HG03139 (cell line): ENCODE measurements around the gene TANGO6.

Source experiments
- ATAC-seq: cut with Tn5 transposase; IDR thresholded peaks from one replicate; pipeline ENCODE4 v1.9.1; 2021; ENCODE audit not compliant: unreplicated experiment

TANGO6 gene

DNA sequence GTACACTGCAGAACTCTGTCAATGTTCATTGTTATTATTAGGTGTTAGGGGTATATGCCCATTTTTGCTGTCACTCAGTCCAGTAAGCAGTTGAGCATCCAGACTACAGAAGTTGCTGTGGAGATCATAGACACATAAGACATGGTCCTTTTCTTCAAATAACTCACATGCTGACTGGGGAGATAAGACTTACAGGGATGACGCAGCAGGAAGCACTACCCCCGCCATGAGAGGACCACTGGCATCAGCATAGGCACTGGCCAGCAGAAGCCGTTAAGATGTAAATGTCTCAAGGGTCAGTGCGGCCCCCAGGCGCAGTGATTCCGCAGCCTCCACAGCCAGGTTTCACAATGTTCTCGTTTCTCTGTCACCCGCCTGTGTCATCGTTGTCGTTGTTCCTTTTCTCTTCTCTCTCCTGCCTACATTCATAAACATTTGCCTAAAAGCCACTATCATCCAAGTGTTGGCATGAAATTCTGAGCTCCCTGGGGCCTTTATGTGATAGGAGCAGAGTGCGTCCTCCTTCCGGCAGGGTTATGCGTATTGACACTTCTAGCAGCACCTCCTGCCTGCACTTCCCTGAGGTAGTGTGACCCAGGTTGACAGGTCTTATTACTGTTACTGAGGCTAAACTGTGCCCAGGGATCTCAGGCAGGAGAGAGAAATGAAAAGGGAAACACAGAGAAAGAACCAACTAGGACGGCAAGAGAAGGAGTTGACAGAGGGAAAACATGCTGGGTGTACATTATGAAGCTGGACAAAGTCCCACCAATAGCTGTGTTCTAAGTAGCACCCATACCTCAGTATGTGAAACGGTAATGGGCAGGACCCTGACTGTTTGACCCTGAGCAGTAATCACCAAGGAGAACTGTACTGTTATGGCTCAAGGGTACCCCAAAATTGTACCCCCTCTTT lies 17.9 kb downstream of the TANGO6 start:
- no peak for ATAC-seq

- no peak for ATAC-seq
Observed at GRCh38 chr16:68866933-68867332, 23.6 kb downstream of the TANGO6 start.

GRCh38 chr16:68869492-68870088 lies 26.3 kb downstream of the TANGO6 start:
- ATAC-seq: no peak

- ATAC-seq: no peak
Observed at GRCh38 chr16:68873635-68874471, 30.5 kb downstream of the TANGO6 start.

- no peak for ATAC-seq
Observed at GRCh38 chr16:68875871-68876270, 32.5 kb downstream of the TANGO6 start.

GRCh38 chr16:68883685-68884084 lies 40.4 kb downstream of the TANGO6 start:
- ATAC-seq: no peak

DNA sequence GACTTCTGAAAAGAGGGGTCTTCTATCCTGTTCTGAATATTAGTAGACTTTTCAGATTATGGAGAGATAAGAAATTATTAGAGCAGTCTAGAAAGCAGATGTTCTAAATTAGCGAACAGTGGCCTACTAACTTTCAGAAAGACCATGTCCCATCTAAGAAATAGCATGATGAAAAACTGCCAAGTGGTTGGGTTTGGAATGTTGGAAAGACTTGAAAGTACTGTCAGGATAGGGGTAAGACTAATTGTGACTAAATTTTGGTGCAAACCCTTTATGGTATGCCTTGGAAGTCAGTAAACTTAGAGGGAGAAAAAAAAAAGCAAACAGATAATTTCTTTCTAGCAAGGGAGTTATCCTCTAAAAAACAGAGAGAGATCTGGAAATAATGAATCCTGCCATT lies 41.1 kb downstream of the TANGO6 start:
- ATAC-seq: no peak

DNA sequence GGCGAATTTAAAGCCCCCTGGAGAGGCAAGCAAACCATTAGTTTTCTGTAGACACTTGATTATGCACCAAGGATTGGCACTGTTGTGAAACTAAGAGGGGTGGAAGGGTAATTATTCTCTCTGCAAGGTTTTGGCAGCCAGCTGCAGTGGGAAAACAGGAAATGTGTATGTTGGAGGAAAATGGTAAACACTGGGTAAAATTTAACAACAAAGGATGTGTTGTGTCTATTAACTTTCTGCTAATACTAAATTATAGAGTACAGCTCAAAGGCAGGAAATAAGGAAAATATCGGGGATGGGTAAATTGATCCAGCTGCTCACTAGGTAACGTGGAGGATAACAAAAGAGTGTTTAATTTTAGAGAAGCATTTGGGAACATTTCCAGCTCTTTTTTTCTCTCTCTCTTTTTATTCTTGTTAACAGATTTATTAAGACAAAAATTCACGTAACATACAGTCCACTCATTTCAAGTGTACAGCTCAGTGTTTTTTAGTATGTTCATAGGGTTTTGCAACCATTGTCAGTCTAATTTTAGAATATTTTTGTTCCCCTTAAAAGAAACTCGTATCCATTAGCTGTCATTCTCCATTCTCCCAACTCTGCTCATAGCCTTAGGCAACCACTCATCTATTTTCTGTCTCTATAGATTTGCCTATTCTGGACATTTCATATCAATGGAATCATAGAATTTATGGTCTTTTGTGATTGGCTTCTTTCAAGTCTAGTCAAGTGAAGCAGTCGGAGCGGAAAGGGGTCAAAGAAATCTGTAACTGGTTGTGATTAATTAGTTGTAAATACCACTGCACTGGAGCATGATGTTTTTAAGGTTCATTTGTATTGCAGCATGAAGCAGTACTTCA lies 41.8 kb downstream of the TANGO6 start:
- ATAC-seq: no peak

GRCh38 chr16:68887107-68887506 lies 43.8 kb downstream of the TANGO6 start:
- no peak for ATAC-seq

- ATAC-seq: no peak
Observed at GRCh38 chr16:68889508-68890150, 46.3 kb downstream of the TANGO6 start.

- ATAC-seq: no peak
Observed at GRCh38 chr16:68892214-68892613, 48.9 kb downstream of the TANGO6 start.

- ATAC-seq: no peak
Observed at GRCh38 chr16:68892898-68893297, 49.6 kb downstream of the TANGO6 start.

- no peak for ATAC-seq
Observed at GRCh38 chr16:68893710-68894705, 50.7 kb downstream of the TANGO6 start.

GRCh38 chr16:68894714-68895113 lies 51.4 kb downstream of the TANGO6 start:
- no peak for ATAC-seq

DNA sequence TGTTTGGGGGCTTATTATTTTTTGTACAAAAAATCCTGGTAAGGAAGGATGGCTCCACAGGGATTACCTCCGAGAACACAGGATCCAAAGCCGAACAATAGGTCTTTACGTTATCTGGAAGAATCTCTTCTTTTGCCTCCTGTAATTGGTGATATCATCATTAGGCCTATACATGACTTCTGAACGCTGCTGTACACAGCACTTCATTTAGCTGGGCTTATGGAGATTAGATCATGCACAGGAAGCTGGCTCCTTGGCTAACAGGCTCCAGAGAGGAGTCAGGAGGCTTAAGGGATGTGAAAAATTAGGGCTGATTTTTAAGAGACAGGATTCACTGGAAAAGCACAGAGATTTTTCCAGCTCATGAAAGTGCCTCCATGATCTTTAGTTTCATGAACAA lies 54.7 kb downstream of the TANGO6 start:
- no peak for ATAC-seq

DNA sequence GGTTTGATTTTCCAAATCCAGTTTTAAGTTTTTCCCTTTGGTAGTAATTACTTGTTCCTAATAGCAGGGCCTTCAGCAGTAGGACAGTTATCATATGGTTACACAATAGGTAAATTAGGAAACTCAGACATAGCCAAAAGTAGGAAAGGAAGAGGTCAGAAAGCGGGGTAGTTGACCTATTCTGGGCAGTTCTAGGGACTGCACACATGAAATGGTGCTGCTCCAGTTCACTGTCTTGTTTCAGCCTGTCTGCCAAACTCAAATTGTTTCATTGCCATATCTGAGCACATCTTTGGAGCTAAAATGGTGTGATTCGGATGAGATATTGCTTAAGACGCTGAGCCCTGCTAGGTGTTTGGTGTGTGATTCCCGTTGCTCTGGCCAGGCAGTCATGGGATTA lies 56.7 kb downstream of the TANGO6 start:
- no peak for ATAC-seq

- no peak for ATAC-seq
Observed at GRCh38 chr16:68902003-68902968, 59.0 kb downstream of the TANGO6 start.

- ATAC-seq: no peak
Observed at GRCh38 chr16:68902969-68903345, 59.6 kb downstream of the TANGO6 start.
